AG04450 (cell line): ENCODE measurements around the gene SAMD13. TPM values are rescaled to one million over a fixed set of nuclear protein-coding genes. Genes with fewer than 3 reads are reported as not detected.
A peak's percentile ranks its signal among the peaks of the same experiment; 100 is the strongest.

Experiments used
- CTCF ChIA-PET: fragments of 300-600, 350-600 bp; formaldehyde crosslinking; extraction: SDS; loops from one replicate; lab custom pipeline; 2022; ENCODE audit warnings: antibody characterized with exemption, inconsistent platforms; lab: Charles Lee
- POLR2A ChIA-PET: fragments of 350-600 bp; formaldehyde crosslinking; extraction: SDS; loops from one replicate; lab custom pipeline; 2021; ENCODE audit warnings: antibody characterized with exemption, inconsistent platforms; lab: Yijun Ruan, JAX
- DNase-seq: peaks from one replicate; pipeline ENCODE4 v3.0.0-alpha.2; 2011; ENCODE audit warnings: low read depth, low spot score
- H3K27ac ChIP-seq: one replicate; pipeline ENCODE4 v1.5.1; 2012; ENCODE audit warnings: low read depth, low read length, control low read depth
- H3K27me3 ChIP-seq: one replicate; pipeline ENCODE4 v1.6.0; 2012; ENCODE audit warnings: low read length; ENCODE audit not compliant: control insufficient read depth, insufficient read depth
- H3K4me3 ChIP-seq: 2 replicates; pipeline ENCODE4 v1.5.1; 2011; ENCODE audit warnings: mild to moderate bottlenecking, low read depth, low read length, control low read depth
- H3K9me3 ChIP-seq: 2 replicates; pipeline ENCODE4 v1.5.1; 2012; ENCODE audit warnings: low read length; ENCODE audit not compliant: control insufficient read depth, insufficient read depth
- polyA plus RNA-seq: library from polyadenylated mRNA; depleted of rRNA; stranded (reverse); fragments of >200 nt; gene quantifications from 2 replicates; pipeline ENCODE4 v1.2.3, GENCODE V29; 2011
- TF ChIP-seq, protein P1 (sequence below): IDR thresholded peaks from 2 replicates; pipeline ENCODE4 v1.5.1; 2011; ENCODE audit warnings: low read depth, low read length, control low read depth, inconsistent platforms

SAMD13 gene
- polyA plus RNA-seq, 1 experiment = 1.0 TPM

DNA sequence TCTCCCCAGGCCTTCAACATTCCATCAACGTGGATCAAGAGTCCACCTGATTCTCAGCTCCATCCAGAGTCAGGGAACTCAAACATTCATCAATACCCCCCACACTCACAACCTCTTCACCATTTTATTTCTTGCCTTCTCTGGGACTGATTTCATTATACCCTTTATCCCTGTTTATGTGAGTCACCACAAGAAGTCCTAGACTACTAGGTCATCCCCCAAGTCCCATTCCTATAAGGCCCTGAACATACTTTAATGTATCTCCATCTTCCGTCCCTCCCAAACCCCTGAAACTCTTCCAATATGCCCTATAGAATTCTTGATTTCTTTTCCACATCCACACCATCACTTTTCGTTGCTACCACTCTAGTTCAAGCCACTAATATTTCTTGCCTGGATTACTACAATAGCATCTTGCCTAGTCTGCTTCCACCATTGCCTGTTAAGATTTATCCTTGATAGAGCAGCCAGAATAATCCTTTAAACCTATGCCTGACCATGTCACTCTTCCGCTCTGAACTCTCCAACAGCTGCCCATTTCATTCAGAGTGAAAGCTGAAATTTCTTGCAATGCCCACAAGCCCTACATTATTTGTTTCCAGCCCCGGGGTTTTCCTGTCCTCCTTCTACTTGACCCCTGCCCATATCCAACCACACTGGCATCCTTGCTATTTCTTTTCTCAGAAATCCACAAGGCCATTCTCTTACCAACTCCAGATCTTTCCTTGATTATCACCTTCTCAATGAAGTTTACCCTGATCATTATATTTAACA, 9.4 kb upstream of the SAMD13 start:
- Histone ChIP-seq H3K9me3 (peaks cover 11% of the 10 kb centered on the region; the same call in 1 of the 2 replicates), H3K27ac (no peak overlapping the region), H3K4me3 (no peak overlapping the region), H3K27me3 (no peaks in the 10 kb centered on the region)
- TF ChIP-seq, protein P1, sequence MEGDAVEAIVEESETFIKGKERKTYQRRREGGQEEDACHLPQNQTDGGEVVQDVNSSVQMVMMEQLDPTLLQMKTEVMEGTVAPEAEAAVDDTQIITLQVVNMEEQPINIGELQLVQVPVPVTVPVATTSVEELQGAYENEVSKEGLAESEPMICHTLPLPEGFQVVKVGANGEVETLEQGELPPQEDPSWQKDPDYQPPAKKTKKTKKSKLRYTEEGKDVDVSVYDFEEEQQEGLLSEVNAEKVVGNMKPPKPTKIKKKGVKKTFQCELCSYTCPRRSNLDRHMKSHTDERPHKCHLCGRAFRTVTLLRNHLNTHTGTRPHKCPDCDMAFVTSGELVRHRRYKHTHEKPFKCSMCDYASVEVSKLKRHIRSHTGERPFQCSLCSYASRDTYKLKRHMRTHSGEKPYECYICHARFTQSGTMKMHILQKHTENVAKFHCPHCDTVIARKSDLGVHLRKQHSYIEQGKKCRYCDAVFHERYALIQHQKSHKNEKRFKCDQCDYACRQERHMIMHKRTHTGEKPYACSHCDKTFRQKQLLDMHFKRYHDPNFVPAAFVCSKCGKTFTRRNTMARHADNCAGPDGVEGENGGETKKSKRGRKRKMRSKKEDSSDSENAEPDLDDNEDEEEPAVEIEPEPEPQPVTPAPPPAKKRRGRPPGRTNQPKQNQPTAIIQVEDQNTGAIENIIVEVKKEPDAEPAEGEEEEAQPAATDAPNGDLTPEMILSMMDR = no peak
- CTCF ChIA-PET = no interaction called here
- POLR2A ChIA-PET = no interaction called here
- no peak for DNase-seq

DNA sequence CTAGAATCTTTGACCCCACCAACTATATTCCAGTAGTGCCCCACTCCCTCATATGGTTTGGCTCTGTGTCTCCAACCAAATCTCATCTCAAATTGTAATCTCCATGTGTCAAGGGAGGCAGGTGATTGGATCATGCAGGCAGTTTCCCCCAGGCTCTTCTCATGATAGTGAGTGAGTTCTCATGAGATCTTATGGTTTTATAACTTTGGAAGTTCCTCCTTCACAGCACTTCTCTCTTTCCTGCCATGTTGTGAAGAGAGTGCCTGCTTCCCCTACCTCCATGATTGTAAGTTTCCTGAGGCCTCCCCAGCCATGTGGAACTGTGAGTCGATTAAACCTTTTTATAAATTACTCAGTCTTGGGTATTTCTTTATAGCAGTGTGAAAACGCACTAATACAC, 7.7 kb upstream of the SAMD13 start:
- ChIA-PET POLR2A (no interaction called here), CTCF (no interaction called here)
- Histone ChIP-seq H3K27me3 (no peaks in the 10 kb centered on the region), H3K4me3 (no peak overlapping the region), H3K9me3 (peaks cover 1% of the 10 kb centered on the region; the same call in 1 of the 2 replicates), H3K27ac (no peak overlapping the region)
- DNase-seq = no peak
- TF ChIP-seq, protein P1 = no peak

DNA sequence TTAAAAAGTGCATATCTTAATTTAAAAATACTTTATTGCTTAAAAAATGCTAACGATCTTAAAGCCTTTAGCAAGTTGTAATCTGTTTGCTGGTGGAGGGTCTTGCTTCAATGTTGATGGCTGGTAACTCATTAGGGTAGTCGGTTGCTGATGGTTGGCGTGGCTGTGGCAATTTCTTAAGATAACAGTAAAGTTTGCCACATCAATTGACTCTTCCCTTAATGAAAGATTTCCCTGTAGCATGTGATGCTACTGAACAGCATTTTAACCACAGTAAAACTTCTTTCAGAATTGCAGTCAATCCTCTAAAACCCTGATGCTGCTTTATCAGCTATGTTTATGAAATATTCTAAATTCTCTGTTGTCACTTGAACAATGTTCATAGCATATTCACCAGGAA, 6.8 kb upstream of the SAMD13 start:
- H3K27me3 ChIP-seq = no peaks in the 10 kb centered on the region
- H3K4me3 ChIP-seq = no peak overlapping the region
- ChIA-PET POLR2A (no interaction called here), CTCF (no interaction called here)
- no peak overlapping the region for H3K27ac ChIP-seq
- H3K9me3 ChIP-seq = no peaks in the 10 kb centered on the region
- DNase-seq = no peak
- TF ChIP-seq, protein P1 = no peak

DNA sequence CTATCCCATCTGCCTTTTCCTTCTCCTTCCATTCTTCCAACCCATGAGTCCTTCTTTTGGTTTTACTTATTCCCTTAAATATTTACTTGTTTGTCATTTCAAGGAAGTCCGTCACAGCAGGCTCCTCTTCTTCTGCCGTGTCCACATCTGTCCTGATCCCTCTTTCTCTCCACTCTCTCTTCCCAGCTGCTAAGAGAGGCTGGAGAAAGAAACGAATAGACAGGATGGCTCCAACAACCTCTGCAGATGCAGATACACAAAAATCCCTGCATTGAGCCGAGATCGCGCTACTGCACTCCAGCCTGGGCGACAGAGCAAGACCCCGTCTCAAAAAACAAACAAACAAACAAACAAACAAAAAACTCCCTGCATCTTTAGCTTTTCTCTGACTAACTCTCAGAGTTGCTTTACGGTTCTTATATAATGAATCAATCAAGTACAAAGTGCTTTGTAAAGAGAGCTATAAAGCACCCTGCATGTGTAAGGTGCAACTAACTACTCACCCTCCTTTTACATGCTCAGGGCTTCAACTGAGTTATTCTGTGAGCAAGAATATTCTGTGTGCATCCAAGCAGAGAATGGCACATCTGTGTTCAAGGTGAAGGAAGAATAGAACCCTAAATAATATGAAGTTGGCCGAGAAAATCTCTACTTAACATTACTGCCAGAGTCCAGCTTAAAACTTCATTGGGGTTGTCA, 3.8 kb upstream of the SAMD13 start:
- DNase-seq = no peak
- H3K27ac ChIP-seq = no peak overlapping the region
- H3K4me3 ChIP-seq = no peak overlapping the region; the same call in 1 of the 2 replicates
- CTCF ChIA-PET = interaction anchor here (0.8 kb wide), 1 partner anchor 156 kb away, joined by 4 read pairs; no protein-coding TSS in a partner anchor
- POLR2A ChIA-PET = interaction anchor here (0.7 kb wide), 1 partner anchor 81 kb away, joined by 7 read pairs; no protein-coding TSS in a partner anchor
- H3K27me3 ChIP-seq = no peaks in the 10 kb centered on the region
- no peaks in the 10 kb centered on the region for H3K9me3 ChIP-seq
- TF ChIP-seq, protein P1 = no peak

DNA sequence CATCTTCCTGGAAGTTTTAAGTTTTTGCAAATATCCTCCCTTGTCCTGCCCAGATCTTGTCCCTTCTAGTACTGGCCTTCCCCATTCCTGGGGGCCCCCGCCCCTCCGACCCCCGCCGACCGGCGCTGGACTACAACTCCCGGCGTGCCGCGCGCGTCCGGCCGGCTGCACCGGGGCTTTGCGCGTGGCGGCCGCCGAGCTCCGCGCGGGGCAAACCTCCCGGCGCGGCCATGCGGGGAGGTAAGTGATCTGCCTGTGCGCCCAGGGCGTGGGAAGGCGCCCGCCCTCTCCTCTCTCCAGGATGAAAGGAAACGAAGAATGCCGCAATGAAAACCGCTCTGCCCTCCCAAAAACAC, 3.2 kb upstream of the SAMD13 start:
- Histone ChIP-seq H3K4me3 (peak overlapping the region; percentile 85), H3K9me3 (no peaks in the 10 kb centered on the region), H3K27me3 (no peaks in the 10 kb centered on the region), H3K27ac (peak overlapping the region; percentile 50)
- CTCF ChIA-PET = interaction anchor here (0.8 kb wide), 1 partner anchor 157 kb away, joined by 4 read pairs; no protein-coding TSS in a partner anchor
- POLR2A ChIA-PET = interaction anchor here (0.7 kb wide), 1 partner anchor 81 kb away, joined by 7 read pairs; no protein-coding TSS in a partner anchor
- DNase-seq = no peak
- TF ChIP-seq, protein P1 = no peak
